ENCODE data around the gene ETV1. TPM values are rescaled to one million over a fixed set of nuclear protein-coding genes. Genes with fewer than 3 reads are reported as not detected.

Gene ETV1
- total RNA-seq (ENCODE audit: low replicate concordance): 5.8 and 75.7 TPM in 2 replicates

- peak; percentile 69 for DNase-seq (ENCODE audit: low read depth)
- H3K4me3 ChIP-seq (ENCODE audit: low read depth, low read length): peak within 1 kb of the TSS; percentile 86
- peak; percentile 56 for TF ChIP-seq CTCF (IDR thresholded peaks at IDR 0.05; ENCODE audit: insufficient read depth, low read length)
These were observed at the start of gene ETV1 for GRCh38 chr7:13989126-13989948. Gene ETV1, minus strand, starts transcription at chr7:13989666. Its CDS starts 614 bp downstream, at chr7:13989052.

- no peak for TF ChIP-seq CTCF (IDR thresholded peaks at IDR 0.05; ENCODE audit: insufficient read depth, low read length)
- DNase-seq (ENCODE audit: low read depth): no peak
- no peak overlapping the region for H3K4me3 ChIP-seq (ENCODE audit: low read depth, low read length)
These were observed 34.9 kb upstream of the ETV1 start for GRCh38 chr7:14024406-14024805.

GRCh38 chr7:14023838-14024237, 34.4 kb upstream of the ETV1 start:
- no peak for TF ChIP-seq CTCF (IDR thresholded peaks at IDR 0.05; ENCODE audit: insufficient read depth, low read length)
- H3K4me3 ChIP-seq (ENCODE audit: low read depth, low read length): no peak overlapping the region
- DNase-seq (ENCODE audit: low read depth): peak; percentile 34

DNA sequence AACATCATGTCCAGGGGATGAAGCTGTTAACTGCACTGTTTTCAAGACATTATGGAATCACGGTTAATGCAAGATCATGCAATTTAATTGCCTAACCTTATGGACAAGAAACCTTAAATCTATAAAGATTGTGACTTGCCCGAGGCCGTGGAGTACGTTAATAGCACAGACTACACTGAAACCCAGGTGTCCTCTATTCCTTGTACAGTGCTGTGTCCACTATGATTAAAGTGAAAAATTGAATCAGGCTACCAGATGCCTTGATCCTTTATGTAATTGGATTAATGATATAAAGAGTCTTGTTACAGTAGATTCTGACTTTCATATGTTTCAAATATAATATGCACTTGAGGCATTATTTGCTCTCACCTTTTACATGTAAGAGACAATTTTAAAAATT, 33.9 kb upstream of the ETV1 start:
- no peak overlapping the region for H3K4me3 ChIP-seq (ENCODE audit: low read depth, low read length)
- no peak for DNase-seq (ENCODE audit: low read depth)
- TF ChIP-seq CTCF (IDR thresholded peaks at IDR 0.05; ENCODE audit: insufficient read depth, low read length): no peak

DNA sequence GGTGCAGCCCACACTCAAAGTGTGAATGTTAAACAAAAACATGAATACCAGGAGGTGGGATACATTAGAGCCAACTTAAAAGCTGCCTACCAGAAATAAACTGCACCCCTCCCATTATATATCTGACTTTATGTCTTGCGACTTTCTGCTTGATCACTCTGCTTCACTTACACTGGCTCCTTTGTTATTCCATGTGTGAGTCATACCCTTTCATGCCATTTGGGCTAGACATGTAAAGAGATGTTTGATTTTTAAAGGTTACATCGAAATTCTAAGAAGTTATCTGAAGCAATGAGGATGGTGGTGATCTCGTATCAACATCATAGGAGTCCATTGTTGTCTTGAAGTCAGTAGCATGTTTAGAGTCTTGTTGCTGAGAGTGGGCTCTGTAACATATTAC, 31.6 kb upstream of the ETV1 start:
- DNase-seq (ENCODE audit: low read depth): peak; percentile 62

DNA sequence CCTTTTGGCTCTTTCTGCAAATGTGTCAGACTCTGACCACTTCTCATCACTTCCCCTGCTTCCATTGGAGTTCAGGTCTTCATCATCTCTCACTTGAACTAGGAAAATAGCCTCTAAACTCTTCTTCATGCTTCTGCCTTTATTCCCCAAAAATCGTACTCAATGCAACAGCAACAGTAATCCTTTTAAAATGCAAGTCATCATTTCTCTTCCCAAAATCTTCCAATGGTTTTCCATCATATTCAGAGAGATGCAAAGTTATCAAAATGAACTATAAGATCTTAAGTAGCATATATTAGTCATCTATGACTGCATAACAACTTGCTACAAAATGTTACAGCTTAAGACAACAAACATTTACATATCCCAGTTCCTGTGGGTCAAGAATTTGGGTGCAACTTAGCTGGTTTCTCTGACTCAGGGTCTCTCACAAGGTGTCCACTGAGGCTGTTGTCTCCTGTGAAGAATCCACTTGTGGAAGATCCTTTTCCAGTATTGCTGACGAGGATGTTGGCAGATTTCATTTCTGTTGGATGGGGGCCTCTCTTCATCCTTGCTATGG, 31.0 kb upstream of the ETV1 start:
- DNase-seq (ENCODE audit: low read depth): peak; percentile 13
- no peak overlapping the region for H3K4me3 ChIP-seq (ENCODE audit: low read depth, low read length)
- no peak for TF ChIP-seq CTCF (IDR thresholded peaks at IDR 0.05; ENCODE audit: insufficient read depth, low read length)

More for the DNA sequence above, 31.6 kb upstream of the ETV1 start:
- H3K4me3 ChIP-seq (ENCODE audit: low read depth, low read length): no peak overlapping the region
- TF ChIP-seq CTCF (IDR thresholded peaks at IDR 0.05; ENCODE audit: insufficient read depth, low read length): no peak
